Transverse colon (tissue), 4 donors: ENCODE results near the gene TMUB1. TPM values are rescaled to one million over a fixed set of nuclear protein-coding genes. Genes with fewer than 3 reads are reported as not detected.

Experiments used
- DNase-seq: peaks from one replicate; pipeline ENCODE4 v3.0.0-alpha.2; 2019
- H3K27ac ChIP-seq, 4 donors: fragments of 200-600 bp; sonication (generic); 2 replicates each; pipeline ENCODE4 v1.5.1; 2016 to 2018; ENCODE audit warnings: inconsistent platforms in 4 of 4
- H3K27me3 ChIP-seq: fragments of 200-600 bp; sonication (generic); 2 replicates; pipeline ENCODE4 v1.5.1; 2017; ENCODE audit warnings: inconsistent platforms
- H3K36me3 ChIP-seq, 4 donors: fragments of 200-600 bp; sonication (generic); 2 replicates each; pipeline ENCODE4 v1.5.1; 2017 to 2019; ENCODE audit warnings: inconsistent platforms in 4 of 4
- H3K4me1 ChIP-seq, 4 donors: fragments of 200-600 bp; sonication (generic); 2 replicates each; pipeline ENCODE4 v1.5.1; 2017 to 2020; ENCODE audit warnings: inconsistent platforms in 4 of 4
- H3K4me3 ChIP-seq, 4 donors: fragments of 200-600 bp; sonication (generic); 1 replicate in 1 of 4; 2 replicates in 3 of 4; pipeline versions ENCODE4 v1.5.1 to v1.6.1; 2017 to 2019; ENCODE audit warnings: inconsistent platforms in 4 of 4
- H3K9me3 ChIP-seq, 2 donors: fragments of 200-600 bp; sonication (generic); 2 replicates each; pipeline ENCODE4 v1.5.1; 2017 to 2019; ENCODE audit warnings: inconsistent platforms in 2 of 2
- CTCF ChIP-seq, 5 experiments: fragments of 200-600 bp in 3 of 5; fragments of 450-650 bp in 2 of 5; sonication (generic) in 3 of 5; IDR thresholded peaks; 1 replicate in 2 of 5; 2 replicates in 3 of 5; pipeline ENCODE4 v1.5.1; 2016 to 2017; ENCODE audit warnings: antibody characterized with exemption in 5 of 5, inconsistent platforms in 3 of 5, mild to moderate bottlenecking in 2 of 5, moderate library complexity in 1 of 5
- EP300 ChIP-seq: sonication (generic); formaldehyde crosslinking; IDR thresholded peaks from one replicate; pipeline ENCODE4 v1.6.1; 2017; ENCODE audit warnings: antibody characterized with exemption, low read depth
- POLR2A ChIP-seq: fragments of 450-650 bp; IDR thresholded peaks from one replicate; pipeline ENCODE4 v1.6.1; 2016; ENCODE audit warnings: antibody characterized with exemption, mild to moderate bottlenecking, moderate library complexity
- POLR2AphosphoS5 ChIP-seq, 3 donors: sonication (generic); formaldehyde crosslinking; IDR thresholded peaks; one replicate each; pipeline ENCODE4 v1.6.1; 2016; ENCODE audit warnings: antibody characterized with exemption in 3 of 3
- WGBS, 2 donors: methylation state at CpG; one replicate each; pipeline ENCODE4 v1.1.5; 2018; ENCODE audit warnings: low coverage in 1 of 2; 5-methylcytosine and 5-hydroxymethylcytosine counted together
- in situ Hi-C, 4 donors: fragments of 200-750 bp; cut with MboI; loops; one replicate each; pipeline versions ENCODE4 v1.15.0 to v1.15.1; 2017; ENCODE audit warnings: low sequenced_read_pairs in 3 of 4, low pct_ligation_motif_present in 1 of 4, low pct_unique_long_range_greater_than_20kb in 1 of 4
- intact Hi-C: fragments of 100-400 bp; cut with DNase I; formaldehyde crosslinking; loops from one replicate; pipeline ENCODE4 v1.15.1; 2023; ENCODE audit warnings: low total_unique reads
- total RNA-seq, 4 donors: library from RNA; depleted of rRNA; stranded (reverse); fragments of >200 nt; gene quantifications; one replicate each; pipeline ENCODE4 v1.1.0, GENCODE V29; 2016

Gene TMUB1
- total RNA-seq, 4 donors from 2014 or later, result 67.5 to 105 (median 85.9) TPM

- whole genome bisulfite sequencing, 2 donors, result 7% methylated on average over 18 to 20 of the region's 50 CpGs
- TF ChIP-seq EP300 (no peak), CTCF (IDR thresholded peaks at IDR 0.05) (no peak), POLR2AphosphoS5 (IDR thresholded peaks at IDR 0.05) (peak in 1 of 3 donors; percentile 19), POLR2A (no peak)
- H3K36me3 ChIP-seq, result no peaks in the 10 kb centered on the region
- no peak overlapping the region for H3K27ac ChIP-seq
- intact Hi-C loops (no loop called here), in situ Hi-C loops (no loop called here)
- H3K9me3 ChIP-seq, result no peaks in the 10 kb centered on the region
- peaks cover 0 to 16% (median 8%) of the 10 kb centered on the region in 4 donors for H3K4me1 ChIP-seq
- peaks cover 8% of the 10 kb centered on the region for H3K27me3 ChIP-seq
- DNase-seq, result peak; percentile 43
- H3K4me3 ChIP-seq, result no peak overlapping the region
Measured at GRCh38 chr7:151051108-151051507, 32.2 kb downstream of the TMUB1 start.

GRCh38 chr7:151048911-151049463 is 34.3 kb downstream of the TMUB1 start:
- peaks cover 8% of the 10 kb centered on the region for H3K27me3 ChIP-seq
- H3K9me3 ChIP-seq, result no peaks in the 10 kb centered on the region
- DNase-seq, result no peak
- H3K36me3 ChIP-seq, result no peaks in the 10 kb centered on the region
- TF ChIP-seq POLR2AphosphoS5 (IDR thresholded peaks at IDR 0.05), result no peak
- no peak for TF ChIP-seq POLR2A
- TF ChIP-seq EP300, result no peak
- no peak for TF ChIP-seq CTCF (IDR thresholded peaks at IDR 0.05)
- H3K4me1 ChIP-seq, result peaks cover 0 to 16% (median 8%) of the 10 kb centered on the region in 4 donors
- intact Hi-C loops, result no loop called here
- WGBS, 2 donors, result 90% methylated on average over 38 of the region's 38 CpGs; no CpG with 5 or more reads in 1 of the 2 donors
- no peak overlapping the region for H3K4me3 ChIP-seq
- in situ Hi-C loops, result no loop called here
- H3K27ac ChIP-seq, result no peak overlapping the region

- TF ChIP-seq POLR2A, result no peak
- TF ChIP-seq CTCF (IDR thresholded peaks at IDR 0.05), result no peak
- TF ChIP-seq POLR2AphosphoS5 (IDR thresholded peaks at IDR 0.05), result no peak
- no peak for TF ChIP-seq EP300
- DNase-seq, result no peak
- Histone ChIP-seq H3K4me1 (peaks cover 0 to 16% (median 8%) of the 10 kb centered on the region in 4 donors), H3K4me3 (no peak within 1 kb of the TSS), H3K27me3 (peaks cover 8% of the 10 kb centered on the region), H3K9me3 (no peaks in the 10 kb centered on the region), H3K36me3 (no peaks in the 10 kb centered on the region), H3K27ac (no peak within 1 kb of the TSS)
- 80 to 84% methylated on average over 2 to 22 of the region's 22 CpGs for WGBS, 2 donors
- intact Hi-C loops (no loop called here), in situ Hi-C loops (no loop called here)
Measured at GRCh38 chr7:151047976-151048815, 35.1 kb downstream of the TMUB1 start, which contains the start of gene ASIC3. Gene ASIC3, plus strand, starts transcription at chr7:151048531. Its CDS starts 355 bp downstream, at chr7:151048886.
